WI38 (cell line): Measurements from ENCODE around the gene PSORS1C1.

ENCODE experiments used
- H3K4me3 ChIP-seq: 2 replicates; pipeline ENCODE4 v1.5.1; 2011; ENCODE audit warnings: low read depth, mild to moderate bottlenecking, control low read depth, low read length
- TF ChIP-seq, protein P1 (sequence below): IDR thresholded peaks from 2 replicates; pipeline ENCODE4 v1.5.1; 2012; ENCODE audit warnings: low read depth, mild to moderate bottlenecking, control low read depth, low read length

Gene PSORS1C1

DNA sequence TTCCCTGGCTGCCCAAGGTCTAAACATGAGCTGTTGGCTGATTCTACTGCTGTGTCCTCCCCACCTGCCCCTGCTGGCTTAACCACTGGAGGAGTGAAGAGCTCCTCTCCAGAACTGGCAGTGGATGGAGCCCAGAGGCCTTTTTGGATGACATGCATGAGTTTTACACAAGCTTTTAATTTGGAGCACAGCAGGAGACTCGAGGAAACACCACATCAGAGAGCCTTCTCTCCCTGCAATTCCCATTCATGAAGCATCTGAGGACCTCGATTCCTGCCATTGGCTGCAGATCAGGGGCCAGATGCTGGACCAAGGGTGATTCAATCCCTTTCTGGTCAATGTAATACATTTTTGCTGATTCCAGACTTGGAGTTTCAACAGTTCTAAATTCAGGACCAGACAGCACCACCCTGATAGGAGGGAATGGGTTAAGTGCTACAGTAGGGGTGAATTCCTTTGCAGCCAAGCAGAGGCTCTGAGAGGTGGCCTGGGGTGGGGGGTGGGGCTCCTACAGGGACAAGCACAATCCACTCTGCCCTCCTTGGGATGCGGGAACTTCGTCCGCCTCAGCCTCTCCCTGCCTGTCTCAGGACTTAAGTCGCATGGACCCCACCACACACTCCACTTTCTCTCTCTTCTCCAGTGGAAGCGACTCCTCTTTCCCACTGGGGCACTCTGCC is 599 bp upstream of the PSORS1C1 start:
- no peak overlapping the region for H3K4me3 ChIP-seq
- TF ChIP-seq, protein P1, sequence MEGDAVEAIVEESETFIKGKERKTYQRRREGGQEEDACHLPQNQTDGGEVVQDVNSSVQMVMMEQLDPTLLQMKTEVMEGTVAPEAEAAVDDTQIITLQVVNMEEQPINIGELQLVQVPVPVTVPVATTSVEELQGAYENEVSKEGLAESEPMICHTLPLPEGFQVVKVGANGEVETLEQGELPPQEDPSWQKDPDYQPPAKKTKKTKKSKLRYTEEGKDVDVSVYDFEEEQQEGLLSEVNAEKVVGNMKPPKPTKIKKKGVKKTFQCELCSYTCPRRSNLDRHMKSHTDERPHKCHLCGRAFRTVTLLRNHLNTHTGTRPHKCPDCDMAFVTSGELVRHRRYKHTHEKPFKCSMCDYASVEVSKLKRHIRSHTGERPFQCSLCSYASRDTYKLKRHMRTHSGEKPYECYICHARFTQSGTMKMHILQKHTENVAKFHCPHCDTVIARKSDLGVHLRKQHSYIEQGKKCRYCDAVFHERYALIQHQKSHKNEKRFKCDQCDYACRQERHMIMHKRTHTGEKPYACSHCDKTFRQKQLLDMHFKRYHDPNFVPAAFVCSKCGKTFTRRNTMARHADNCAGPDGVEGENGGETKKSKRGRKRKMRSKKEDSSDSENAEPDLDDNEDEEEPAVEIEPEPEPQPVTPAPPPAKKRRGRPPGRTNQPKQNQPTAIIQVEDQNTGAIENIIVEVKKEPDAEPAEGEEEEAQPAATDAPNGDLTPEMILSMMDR: no peak

GRCh38 chr6:31114970-31115849 is 610 bp downstream of the PSORS1C1 start:
- peak overlapping the region; percentile 18; the same call in 1 of the 2 replicates for H3K4me3 ChIP-seq
- TF ChIP-seq, protein P1: no peak

GRCh38 chr6:31115941-31116560 is 1.5 kb downstream of the PSORS1C1 start:
- TF ChIP-seq, protein P1: no peak
- no peak overlapping the region for H3K4me3 ChIP-seq

- no peak overlapping the region for H3K4me3 ChIP-seq
- TF ChIP-seq, protein P1: no peak
Observed at GRCh38 chr6:31116661-31117385, 2.2 kb downstream of the PSORS1C1 start.

GRCh38 chr6:31118178-31118577 is 3.6 kb downstream of the PSORS1C1 start:
- no peak overlapping the region for H3K4me3 ChIP-seq
- TF ChIP-seq, protein P1: no peak

- TF ChIP-seq, protein P1: no peak
- no peak within 1 kb of the TSS for H3K4me3 ChIP-seq
Observed at GRCh38 chr6:31120151-31120915, 5.7 kb downstream of the PSORS1C1 start, which contains the start of gene CDSN. Gene CDSN, minus strand, starts transcription at chr6:31120446. Its CDS starts 27 bp downstream, at chr6:31120419.
